NCI-H2196 treated with DMSO at 0.1 percent for 48 hours (cell line): ENCODE data around the gene TERB1.

ENCODE experiments used
- DNase-seq: peaks from one replicate; lab custom pipeline; 2025; ENCODE audit not compliant: unreplicated experiment; lab: John Stamatoyannopoulos, UW

TERB1 gene

GRCh38 chr16:66801320-66802105, at the start of gene TERB1:
Gene TERB1, minus strand, starts transcription at chr16:66801584. Its CDS starts 4,786 bp downstream, at chr16:66796798.
- no peak for DNase-seq

GRCh38 chr16:66850115-66850815, 48.9 kb upstream of the TERB1 start:
- no peak for DNase-seq

GRCh38 chr16:66849549-66849948, 48.2 kb upstream of the TERB1 start:
- no peak for DNase-seq

- no peak for DNase-seq
Observed at GRCh38 chr16:66849021-66849420, 47.6 kb upstream of the TERB1 start.

- DNase-seq: no peak
Observed at GRCh38 chr16:66848172-66848571, 46.8 kb upstream of the TERB1 start.

- no peak for DNase-seq
Observed at GRCh38 chr16:66847533-66848067, 46.2 kb upstream of the TERB1 start.

GRCh38 chr16:66846831-66847230, 45.4 kb upstream of the TERB1 start:
- DNase-seq: no peak

- DNase-seq: no peak
Observed at GRCh38 chr16:66846266-66846665, 44.9 kb upstream of the TERB1 start.

- no peak for DNase-seq
Observed at GRCh38 chr16:66845791-66846221, 44.4 kb upstream of the TERB1 start.

- DNase-seq: no peak
Observed at GRCh38 chr16:66845080-66845410, 43.7 kb upstream of the TERB1 start.

GRCh38 chr16:66844342-66845079, 43.1 kb upstream of the TERB1 start, which contains the start of gene CA7:
Gene CA7, plus strand, starts transcription at chr16:66844414. Its CDS starts 74 bp downstream, at chr16:66844488.
- no peak for DNase-seq

GRCh38 chr16:66844009-66844341, 42.6 kb upstream of the TERB1 start:
- DNase-seq: no peak

- DNase-seq: no peak
Observed at GRCh38 chr16:66843191-66843590, 41.8 kb upstream of the TERB1 start.

GRCh38 chr16:66842765-66843164, 41.4 kb upstream of the TERB1 start:
- DNase-seq: peak; percentile 5

GRCh38 chr16:66841366-66841765, 40.0 kb upstream of the TERB1 start:
- DNase-seq: no peak

GRCh38 chr16:66840883-66841282, 39.5 kb upstream of the TERB1 start:
- no peak for DNase-seq

GRCh38 chr16:66834746-66835145, 33.4 kb upstream of the TERB1 start:
- no peak for DNase-seq

- DNase-seq: no peak
Observed at GRCh38 chr16:66832661-66833305, 31.4 kb upstream of the TERB1 start.

- DNase-seq: no peak
Observed at GRCh38 chr16:66832190-66832589, 30.8 kb upstream of the TERB1 start.

- DNase-seq: peak; percentile 33
Observed at GRCh38 chr16:66830422-66831404, 29.3 kb upstream of the TERB1 start, which contains the start of gene NAE1. Gene NAE1, minus strand, starts transcription at chr16:66830976. Its CDS starts 77 bp downstream, at chr16:66830899.
